Naive thymus-derived CD4-positive, alpha-beta T cell (primary cell): ENCODE results near the gene USP48. TPM values are rescaled to one million over a fixed set of nuclear protein-coding genes. Genes with fewer than 3 reads are reported as not detected.

Experiments
- ATAC-seq: fragments of 150-1000 bp; cut with Tn5 transposase; 2 replicates; pipeline ENCODE4 v1.10.0; 2021; ENCODE audit warnings: mild to moderate bottlenecking, moderate library complexity
- CTCF ChIA-PET: fragments of 350-600 bp; sonication (Branson Sonifier 250); formaldehyde crosslinking; loops from one replicate; lab custom pipeline; 2021; ENCODE audit warnings: antibody characterized with exemption; lab: Charles Lee
- POLR2A ChIA-PET: fragments of 350-600 bp; sonication (Branson Sonifier 250); formaldehyde crosslinking; loops from one replicate; lab custom pipeline; 2021; ENCODE audit warnings: antibody characterized with exemption, inconsistent platforms; lab: Charles Lee
- DNase-seq, 9 donors: peaks; one replicate each; pipeline versions ENCODE4 v3.0.0 to v3.0.0-alpha.2; 2020 to 2022; ENCODE audit warnings: mixed read lengths in 1 of 9
- H3K27ac ChIP-seq: one replicate; pipeline ENCODE4 v1.7.0; 2013; ENCODE audit warnings: mild to moderate bottlenecking, low read depth, low read length, moderate library complexity
- H3K27me3 ChIP-seq, 2 donors: one replicate each; pipeline ENCODE4 v1.7.0; 2013; ENCODE audit warnings: low read length in 2 of 2, mild to moderate bottlenecking in 2 of 2, moderate library complexity in 2 of 2; ENCODE audit not compliant: control insufficient read depth in 2 of 2, insufficient read depth in 2 of 2
- H3K36me3 ChIP-seq, 3 experiments: 1 replicate in 2 of 3; 2 replicates in 1 of 3; pipeline ENCODE4 v1.7.0; 2013; ENCODE audit warnings: low read length in 3 of 3, mild to moderate bottlenecking in 3 of 3, moderate library complexity in 1 of 3; ENCODE audit not compliant: insufficient read depth in 3 of 3, control insufficient read depth in 2 of 3
- H3K4me1 ChIP-seq, 2 donors: one replicate each; pipeline ENCODE4 v1.7.0; 2013; ENCODE audit warnings: low read length in 2 of 2, mild to moderate bottlenecking in 2 of 2, moderate library complexity in 1 of 2; ENCODE audit not compliant: control insufficient read depth in 2 of 2, insufficient read depth in 2 of 2
- H3K4me3 ChIP-seq: 2 replicates; pipeline ENCODE4 v1.7.0; 2013; ENCODE audit warnings: mild to moderate bottlenecking, low read length
- H3K9me3 ChIP-seq, 3 experiments: 1 replicate in 2 of 3; 2 replicates in 1 of 3; pipeline ENCODE4 v1.7.0; 2013; ENCODE audit warnings: low read length in 3 of 3; ENCODE audit not compliant: control insufficient read depth in 2 of 3
- H3K27ac Mint-ChIP-seq, 9 donors: one replicate each; pipeline ENCODE4 v1.8.0; 2020 to 2022; ENCODE audit warnings: mixed read lengths in 9 of 9, mild to moderate bottlenecking in 8 of 9, moderate library complexity in 5 of 9, inconsistent platforms in 2 of 9
- H3K27me3 Mint-ChIP-seq, 5 donors: one replicate each; pipeline ENCODE4 v1.8.0; 2021 to 2022; ENCODE audit warnings: mixed read lengths in 5 of 5, mild to moderate bottlenecking in 1 of 5
- H3K36me3 Mint-ChIP-seq, 5 donors: one replicate each; pipeline ENCODE4 v1.8.0; 2020 to 2022; ENCODE audit warnings: mixed read lengths in 5 of 5, mild to moderate bottlenecking in 3 of 5, inconsistent platforms in 1 of 5
- H3K4me1 Mint-ChIP-seq, 7 donors: one replicate each; pipeline ENCODE4 v1.8.0; 2020 to 2022; ENCODE audit warnings: mixed read lengths in 7 of 7, mild to moderate bottlenecking in 3 of 7, inconsistent platforms in 1 of 7
- H3K4me3 Mint-ChIP-seq, 10 donors: one replicate each; pipeline ENCODE4 v1.8.0; 2020 to 2022; ENCODE audit warnings: mild to moderate bottlenecking in 10 of 10, mixed read lengths in 10 of 10, moderate library complexity in 6 of 10, inconsistent platforms in 2 of 10
- H3K9me3 Mint-ChIP-seq, 11 donors: one replicate each; pipeline ENCODE4 v1.8.0; 2020 to 2022; ENCODE audit warnings: mixed read lengths in 11 of 11, mild to moderate bottlenecking in 4 of 11, inconsistent platforms in 1 of 11, moderate library complexity in 1 of 11
- intact Hi-C, 2 donors: fragments of 100-400 bp; cut with micrococcal nuclease; formaldehyde crosslinking; loops; one replicate each; pipeline ENCODE4 v1.15.1; 2023
- polyA plus RNA-seq, 2 donors: library from polyadenylated mRNA; unstranded; fragments of 300-500 nt; fragmentation: Illumina TruSeq; gene quantifications; one replicate each; pipeline ENCODE4 v1.2.3, GENCODE V29; 2021
- total RNA-seq, 6 experiments: library from RNA in 5 of 6; stranded (reverse) in 5 of 6; gene quantifications; 1 replicate in 5 of 6; 2 replicates in 1 of 6; pipeline ENCODE4 v1.2.3 and lab custom pipeline; 2021 to 2026

USP48 gene
- total and polyA plus RNA-seq, 7 experiments from 2014 or later, result 34.8 to 107 (median 79.5) TPM

DNA sequence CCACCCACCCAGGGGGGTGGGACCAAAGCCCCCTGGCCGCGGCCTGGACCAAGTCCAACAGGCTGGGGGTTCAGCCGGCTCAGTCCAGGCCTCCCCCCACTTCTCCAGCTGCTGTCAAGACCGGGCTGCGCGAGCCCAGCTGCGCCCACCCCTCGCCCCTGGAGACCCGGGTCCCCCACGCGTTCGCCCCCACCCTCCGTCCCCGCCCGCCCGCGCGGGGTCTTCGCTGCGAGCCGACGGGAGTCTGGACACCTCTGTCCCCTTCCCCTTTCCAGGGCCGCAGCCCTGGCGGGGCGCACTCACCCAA is 114.0 kb downstream of the USP48 start:
- H3K9me3 Mint-ChIP-seq, result no peaks in the 10 kb centered on the region
- no peaks in the 10 kb centered on the region for H3K36me3 ChIP-seq
- peak overlapping the region in 4 of 10 donors; percentile 23 to 79 (median 32) for H3K4me3 Mint-ChIP-seq
- H3K4me1 ChIP-seq, result peaks cover 0 to 18% of the 10 kb centered on the region in 2 donors
- peaks cover 25 to 42% (median 32%) of the 10 kb centered on the region in 5 donors for H3K27me3 Mint-ChIP-seq
- H3K27ac ChIP-seq, result no peak overlapping the region
- H3K36me3 Mint-ChIP-seq, result peaks cover 0 to 3% (median 0%) of the 10 kb centered on the region in 5 donors
- H3K27me3 ChIP-seq, result peaks cover 3 to 13% of the 10 kb centered on the region in 2 donors
- peak overlapping the region; percentile 65 for H3K4me3 ChIP-seq
- DNase-seq, result no peak
- H3K4me1 Mint-ChIP-seq, result peaks cover 0 to 13% (median 4%) of the 10 kb centered on the region in 7 donors
- H3K27ac Mint-ChIP-seq, result no peak overlapping the region
- no peaks in the 10 kb centered on the region for H3K9me3 ChIP-seq
- no peak for ATAC-seq
- ChIA-PET POLR2A (no interaction called here), CTCF (no interaction called here)
- intact Hi-C loops, result no loop called here

DNA sequence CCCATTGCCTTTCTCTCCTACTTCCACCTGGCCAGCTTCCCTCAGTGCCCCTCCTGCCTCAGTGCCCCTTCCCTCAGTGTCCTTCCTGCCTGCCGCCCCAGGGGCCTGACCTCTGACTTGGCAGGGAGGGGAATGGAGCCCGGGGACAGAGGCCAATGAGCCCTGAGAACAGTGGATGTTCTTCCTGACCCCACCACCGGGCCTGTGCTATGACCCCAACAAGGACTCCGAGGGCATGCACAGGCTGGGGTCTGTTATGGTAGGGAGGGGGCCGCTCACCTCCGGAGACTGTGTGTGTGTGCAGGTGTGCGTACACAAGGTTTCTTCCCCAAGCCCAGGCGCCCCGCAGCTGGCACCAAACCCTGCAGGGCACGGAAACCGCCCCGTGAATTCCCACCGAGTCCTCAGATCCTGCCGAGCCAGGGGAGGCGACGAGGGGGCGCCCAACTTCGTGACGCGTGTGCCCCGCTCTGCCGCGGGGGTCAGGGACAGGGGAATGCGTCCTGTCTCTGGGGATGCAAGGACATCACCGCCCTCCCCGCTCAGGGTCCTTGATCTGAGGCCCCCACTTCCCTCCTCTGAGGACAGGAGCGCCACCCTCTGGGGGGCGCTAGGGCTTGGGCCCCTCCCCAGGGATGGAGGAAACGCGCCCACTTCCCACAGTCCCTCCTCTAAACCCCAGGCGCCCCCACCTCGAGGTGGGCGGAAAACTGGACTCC is 114.6 kb downstream of the USP48 start:
- ChIA-PET POLR2A (no interaction called here), CTCF (no interaction called here)
- Histone ChIP-seq H3K4me1 (peaks cover 0 to 18% of the 10 kb centered on the region in 2 donors), H3K27me3 (peaks cover 3 to 13% of the 10 kb centered on the region in 2 donors), H3K27ac (no peak overlapping the region), H3K4me3 (no peak overlapping the region), H3K36me3 (no peaks in the 10 kb centered on the region), H3K9me3 (no peaks in the 10 kb centered on the region)
- H3K27ac Mint-ChIP-seq, result no peak overlapping the region
- peaks cover 0 to 3% (median 0%) of the 10 kb centered on the region in 5 donors for H3K36me3 Mint-ChIP-seq
- intact Hi-C loops, result no loop called here
- ATAC-seq (no peak), DNase-seq (no peak)
- H3K4me3 Mint-ChIP-seq, result peak overlapping the region in 6 of 10 donors; percentile 8 to 79 (median 30)
- H3K9me3 Mint-ChIP-seq, result no peaks in the 10 kb centered on the region
- H3K4me1 Mint-ChIP-seq, result peaks cover 0 to 13% (median 4%) of the 10 kb centered on the region in 7 donors
- peaks cover 27 to 48% (median 36%) of the 10 kb centered on the region in 5 donors for H3K27me3 Mint-ChIP-seq

- Mint-ChIP-seq H3K27me3 (peaks cover 27 to 48% (median 41%) of the 10 kb centered on the region in 5 donors), H3K4me3 (peak overlapping the region in 3 of 10 donors; percentile 7 to 79 (median 21)), H3K4me1 (peaks cover 0 to 13% (median 4%) of the 10 kb centered on the region in 7 donors)
Observed at GRCh38 chr1:21667348-21668231, 115.4 kb downstream of the USP48 start.

GRCh38 chr1:21666576-21667320 is 116.2 kb downstream of the USP48 start:
- H3K4me3 ChIP-seq, result no peak overlapping the region
- ChIA-PET CTCF (no interaction called here), POLR2A (no interaction called here)
- Mint-ChIP-seq H3K27me3 (peaks cover 27 to 52% (median 41%) of the 10 kb centered on the region in 5 donors), H3K4me1 (peaks cover 0 to 13% (median 4%) of the 10 kb centered on the region in 7 donors), H3K36me3 (peaks cover 0 to 3% (median 0%) of the 10 kb centered on the region in 5 donors), H3K4me3 (peak overlapping the region in 2 of 10 donors; percentile 47 to 79), H3K9me3 (no peaks in the 10 kb centered on the region), H3K27ac (peak overlapping the region in 1 of 9 donors; percentile 33)
- H3K36me3 ChIP-seq, result no peaks in the 10 kb centered on the region
- H3K27me3 ChIP-seq, result peaks cover 3 to 13% of the 10 kb centered on the region in 2 donors
- H3K4me1 ChIP-seq, result peaks cover 0 to 18% of the 10 kb centered on the region in 2 donors
- intact Hi-C loops, result no loop called here
- ATAC-seq (no peak), DNase-seq (no peak)
- H3K27ac ChIP-seq, result no peak overlapping the region
- no peaks in the 10 kb centered on the region for H3K9me3 ChIP-seq

More at GRCh38 chr1:21667348-21668231, 115.4 kb downstream of the USP48 start:
- Mint-ChIP-seq H3K9me3 (no peaks in the 10 kb centered on the region), H3K27ac (no peak overlapping the region), H3K36me3 (peaks cover 0 to 3% (median 0%) of the 10 kb centered on the region in 5 donors)
- ChIA-PET POLR2A (no interaction called here), CTCF (no interaction called here)
- Histone ChIP-seq H3K9me3 (no peaks in the 10 kb centered on the region), H3K4me1 (peaks cover 0 to 18% of the 10 kb centered on the region in 2 donors), H3K4me3 (no peak overlapping the region), H3K27me3 (peaks cover 3 to 13% of the 10 kb centered on the region in 2 donors), H3K36me3 (no peaks in the 10 kb centered on the region), H3K27ac (no peak overlapping the region)
- intact Hi-C loops, result no loop called here
- DNase-seq (no peak), ATAC-seq (no peak)

DNA sequence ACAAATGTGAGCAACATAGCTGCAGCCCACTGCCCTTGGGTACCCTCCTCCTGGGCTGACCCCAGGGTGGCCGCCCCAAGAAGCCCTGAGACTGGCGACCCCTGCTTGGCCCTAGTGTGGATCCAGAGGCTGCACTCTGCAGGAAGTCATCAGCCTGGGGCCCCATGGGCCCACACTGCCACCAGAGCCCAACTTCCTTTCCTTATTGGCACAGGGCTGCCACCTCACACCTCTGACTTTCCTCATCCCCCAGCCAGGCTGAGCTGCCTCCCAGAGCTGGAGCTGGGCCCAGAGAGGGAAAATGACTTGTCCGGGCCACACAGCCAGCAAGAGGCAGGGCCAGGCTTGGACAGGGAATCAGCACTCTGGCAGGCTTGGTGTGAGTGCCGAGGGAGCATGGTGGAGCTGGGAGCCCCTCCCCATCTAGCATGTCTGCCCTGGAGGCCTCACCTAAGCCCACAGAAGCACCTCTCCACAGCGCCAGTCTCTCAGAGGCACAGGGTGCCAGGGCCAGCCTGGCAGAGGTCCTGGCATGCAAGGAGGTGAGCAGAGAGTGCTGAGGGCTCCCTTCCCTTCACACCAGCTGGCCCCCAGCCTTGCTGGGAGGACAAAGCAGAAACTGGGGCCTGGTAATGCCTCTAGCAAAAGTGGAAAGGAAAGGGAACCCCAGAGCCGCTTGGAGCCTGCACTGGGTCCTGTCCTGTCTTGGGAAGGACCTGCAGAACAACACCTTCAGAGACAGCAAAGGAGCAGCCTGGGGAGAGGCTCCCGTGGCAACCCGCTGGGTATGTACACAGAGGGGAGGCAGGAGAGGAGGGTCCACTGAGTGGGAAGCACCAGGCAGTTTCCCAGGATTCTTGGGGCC is 117.0 kb downstream of the USP48 start:
- peaks cover 32 to 58% (median 41%) of the 10 kb centered on the region in 5 donors for H3K27me3 Mint-ChIP-seq
- intact Hi-C loops, result no loop called here
- DNase-seq (no peak), ATAC-seq (no peak)
- Histone ChIP-seq H3K9me3 (no peaks in the 10 kb centered on the region), H3K4me3 (no peak overlapping the region), H3K27ac (no peak overlapping the region), H3K27me3 (peaks cover 3 to 13% of the 10 kb centered on the region in 2 donors), H3K36me3 (no peaks in the 10 kb centered on the region), H3K4me1 (peaks cover 0 to 18% of the 10 kb centered on the region in 2 donors)
- H3K9me3 Mint-ChIP-seq, result no peaks in the 10 kb centered on the region
- peak overlapping the region in 2 of 10 donors; percentile 26 to 47 for H3K4me3 Mint-ChIP-seq
- no peak overlapping the region for H3K27ac Mint-ChIP-seq
- CTCF ChIA-PET, result no interaction called here
- POLR2A ChIA-PET, result no interaction called here
- H3K36me3 Mint-ChIP-seq, result peaks cover 0 to 3% (median 0%) of the 10 kb centered on the region in 5 donors
- H3K4me1 Mint-ChIP-seq, result peaks cover 0 to 16% (median 4%) of the 10 kb centered on the region in 7 donors
